ENCODE measurements around the gene LRCH3. TPM values are rescaled to one million over a fixed set of nuclear protein-coding genes. Genes with fewer than 3 reads are reported as not detected.
A peak's percentile ranks its signal among the peaks of the same experiment; 100 is the strongest.

Gene LRCH3
- 10 to 100 TPM; 37.5 to 56.4 (median 52.1) TPM for polyA plus RNA-seq (ENCODE audit: insufficient read depth in 1 of 5, insufficient read length in 5 of 5, low replicate concordance in 1 of 5)
- long read RNA-seq, donor 1, partial matches to known transcripts, result 12 of 14 reads
- long read RNA-seq, donor 1, other reads (novel, unspliced or antisense), result 0 of 14 reads
- long read RNA-seq, donor 2, partial matches to known transcripts, result 134 of 134 reads
- long read RNA-seq, donor 2, other reads (novel, unspliced or antisense), result 0 of 134 reads
- long read RNA-seq, donor 3, partial matches to known transcripts, result 14 of 17 reads
- long read RNA-seq, donor 3, other reads (novel, unspliced or antisense), result 0 of 17 reads
- long read RNA-seq, donor 4, partial matches to known transcripts, result 9 of 12 reads
- long read RNA-seq, donor 4, other reads (novel, unspliced or antisense), result 0 of 12 reads
- long read RNA-seq, donor 5, partial matches to known transcripts, result 409 of 412 reads
- long read RNA-seq, donor 5, other reads (novel, unspliced or antisense), result 0 of 412 reads
- long read RNA-seq, donor 6, partial matches to known transcripts, result 7 of 11 reads
- long read RNA-seq, donor 6, other reads (novel, unspliced or antisense), result 0 of 11 reads
- long read RNA-seq, donor 7, partial matches to known transcripts, result 195 of 198 reads
- long read RNA-seq, donor 7, other reads (novel, unspliced or antisense), result 0 of 198 reads
- long read RNA-seq, donor 8, partial matches to known transcripts, result 0 of 1 reads
- long read RNA-seq, donor 8, other reads (novel, unspliced or antisense), result 0 of 1 reads

- peak; percentile 83 to 85 for DNase-seq
These were observed at the start of gene LRCH3 for GRCh38 chr3:197791113-197791891. TSS of gene LRCH3 (plus strand) at chr3:197791254. CDS start at chr3:197791279, 25 bp downstream.

DNA sequence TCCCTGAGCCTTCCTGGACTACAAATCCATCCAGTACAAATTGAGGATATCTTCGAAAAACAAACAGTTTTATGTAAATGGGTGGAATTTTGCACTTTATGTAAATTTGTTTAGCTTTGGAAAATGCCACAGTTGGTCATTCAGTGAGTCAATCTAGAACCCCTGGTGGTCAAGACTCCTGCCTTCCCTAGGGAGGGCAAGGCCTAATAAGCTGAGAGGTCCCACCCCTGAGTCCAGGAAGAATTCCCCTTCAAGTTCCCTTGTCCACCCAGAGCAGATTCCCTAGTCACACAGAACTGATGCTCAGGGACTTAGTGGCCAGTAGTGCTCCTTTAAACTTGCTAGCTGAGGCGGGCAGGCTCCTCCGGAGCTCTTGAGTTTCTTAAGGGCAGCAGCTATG is 48.3 kb upstream of the LRCH3 start:
- no peak for DNase-seq

DNA sequence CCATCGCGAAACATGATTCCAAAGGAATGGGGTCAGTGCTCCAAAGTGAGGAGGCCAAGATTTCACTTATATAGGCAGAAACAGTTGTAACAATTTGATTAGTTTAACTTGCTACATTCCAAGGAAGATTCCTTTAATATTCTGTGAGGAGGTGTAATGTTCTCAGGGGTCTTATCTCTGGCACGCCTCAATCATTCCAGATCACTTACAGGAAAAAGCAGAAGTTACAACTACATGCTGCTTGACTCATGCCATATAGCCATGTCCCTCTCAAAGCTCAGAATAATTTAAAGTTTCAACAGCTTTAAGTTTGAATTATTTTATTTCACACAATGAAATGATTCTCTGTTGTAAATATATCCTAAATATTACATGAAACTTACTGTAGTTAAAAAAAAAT is 44.8 kb upstream of the LRCH3 start:
- no peak for DNase-seq

DNA sequence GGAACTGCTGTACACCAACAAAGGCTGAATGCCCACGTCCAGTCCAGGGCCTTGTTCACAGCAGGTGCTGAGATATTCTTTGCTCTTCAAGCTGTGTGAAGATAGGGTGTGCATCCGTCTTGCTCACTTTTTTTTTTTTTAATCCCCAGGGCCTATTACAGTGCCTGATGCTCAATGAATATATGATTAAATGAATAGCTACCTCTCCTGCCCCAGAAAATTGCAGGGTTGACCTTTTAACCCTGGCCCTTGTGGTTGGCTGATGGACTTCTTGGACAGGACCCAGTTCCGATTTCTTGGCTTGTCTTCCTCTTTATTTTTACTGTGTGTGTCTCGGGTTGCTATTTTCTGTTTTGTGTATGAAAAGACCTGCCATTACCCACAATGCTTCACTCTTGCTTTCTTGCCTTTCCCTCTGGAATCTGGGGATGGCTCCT is 44.2 kb upstream of the LRCH3 start:
- no peak for DNase-seq

DNA sequence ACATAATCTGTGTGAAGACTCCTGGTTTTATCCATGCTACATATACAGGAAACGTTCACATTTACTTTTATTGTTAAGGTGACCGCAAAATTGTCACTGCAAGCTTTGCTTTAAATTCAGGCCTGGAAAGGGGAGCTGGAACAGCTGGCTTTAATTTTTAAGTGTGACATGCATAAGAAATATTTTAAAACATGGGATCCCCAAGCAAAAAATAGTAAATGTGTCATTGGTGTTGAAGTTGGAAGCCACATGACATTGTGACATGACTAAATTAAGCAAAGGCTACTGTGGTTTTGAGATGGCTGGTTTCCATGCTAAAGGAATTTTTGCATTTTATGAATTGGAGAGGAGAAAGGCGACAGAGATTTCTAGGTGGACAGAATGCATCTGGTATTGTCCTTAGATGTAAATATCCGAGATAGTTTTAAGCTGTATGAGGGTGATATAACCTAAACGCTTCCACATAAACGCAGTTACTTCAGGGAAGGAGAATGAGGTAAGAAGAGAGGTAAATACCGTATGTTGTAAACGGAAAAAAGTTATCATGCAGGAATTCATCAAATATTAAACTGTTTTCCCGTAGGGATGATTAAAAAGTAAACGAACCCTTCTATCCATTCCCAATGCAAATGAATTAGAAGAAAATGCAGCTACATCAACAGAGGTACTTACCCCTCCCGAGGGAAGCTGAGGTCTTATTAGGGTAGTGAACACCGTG is 42.3 kb upstream of the LRCH3 start:
- DNase-seq, result no peak

DNA sequence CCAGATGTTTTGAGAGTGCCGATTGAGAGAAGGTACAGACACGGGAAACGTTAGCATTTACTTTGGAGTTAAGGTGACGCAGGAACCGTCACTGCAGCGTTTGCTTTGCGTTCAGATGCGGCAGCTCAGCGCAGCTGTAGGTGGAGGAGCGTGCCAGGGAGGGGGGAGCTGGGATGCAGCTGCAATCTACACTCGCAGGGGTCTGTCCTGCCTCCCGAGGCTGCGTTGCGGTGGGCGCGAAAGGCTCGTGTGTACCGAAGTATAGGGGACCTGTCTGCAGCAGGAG is 41.8 kb upstream of the LRCH3 start:
- no peak for DNase-seq

DNA sequence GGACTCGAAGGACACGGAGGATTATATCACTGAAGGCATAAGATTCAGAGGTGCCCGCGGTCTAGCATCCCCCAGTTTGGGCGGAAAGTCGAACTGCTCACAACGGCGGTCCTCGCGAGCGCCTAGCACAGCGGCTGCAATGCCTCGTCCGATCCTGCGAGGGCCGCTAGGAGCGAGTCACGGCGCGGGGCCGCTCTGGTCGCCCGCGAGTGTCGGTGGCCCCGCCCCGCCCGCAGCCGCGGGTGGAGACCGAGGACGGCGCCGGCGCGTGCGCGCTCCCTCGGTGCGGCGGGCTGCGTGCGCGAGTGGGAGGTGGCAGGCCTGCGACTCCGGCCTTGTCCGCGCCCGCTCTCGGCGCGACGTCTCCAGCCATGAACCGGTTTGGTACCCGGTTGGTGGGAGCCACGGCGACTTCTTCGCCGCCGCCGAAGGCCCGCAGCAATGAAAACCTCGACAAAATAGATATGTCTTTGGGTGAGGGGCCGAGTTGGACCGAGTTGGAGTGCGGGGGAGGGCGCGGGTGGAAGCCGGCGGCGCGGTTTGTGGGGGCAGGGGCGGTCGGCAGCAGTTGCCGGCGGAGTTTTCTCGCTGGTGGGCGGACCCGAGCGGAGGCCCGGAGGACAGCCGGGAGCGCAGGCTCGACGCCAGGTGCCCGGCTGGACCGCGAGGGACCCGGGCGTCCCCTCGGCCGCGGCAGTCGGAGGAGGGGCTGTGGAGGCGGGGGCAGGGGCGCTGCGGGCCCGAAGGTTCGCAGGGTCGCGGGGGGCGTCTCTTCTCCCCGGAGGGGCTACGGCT is 41.3 kb upstream of the LRCH3 start, which contains the start of gene FYTTD1:
Gene FYTTD1 (plus strand): TSS at position 283 of the 795 bp plus-strand sequence. CDS start 89 bp downstream, at position 372.
- DNase-seq, result peak; percentile 84 to 86

GRCh38 chr3:197750396-197750831 is 40.6 kb upstream of the LRCH3 start:
- peak; percentile 50 to 51 for DNase-seq

DNA sequence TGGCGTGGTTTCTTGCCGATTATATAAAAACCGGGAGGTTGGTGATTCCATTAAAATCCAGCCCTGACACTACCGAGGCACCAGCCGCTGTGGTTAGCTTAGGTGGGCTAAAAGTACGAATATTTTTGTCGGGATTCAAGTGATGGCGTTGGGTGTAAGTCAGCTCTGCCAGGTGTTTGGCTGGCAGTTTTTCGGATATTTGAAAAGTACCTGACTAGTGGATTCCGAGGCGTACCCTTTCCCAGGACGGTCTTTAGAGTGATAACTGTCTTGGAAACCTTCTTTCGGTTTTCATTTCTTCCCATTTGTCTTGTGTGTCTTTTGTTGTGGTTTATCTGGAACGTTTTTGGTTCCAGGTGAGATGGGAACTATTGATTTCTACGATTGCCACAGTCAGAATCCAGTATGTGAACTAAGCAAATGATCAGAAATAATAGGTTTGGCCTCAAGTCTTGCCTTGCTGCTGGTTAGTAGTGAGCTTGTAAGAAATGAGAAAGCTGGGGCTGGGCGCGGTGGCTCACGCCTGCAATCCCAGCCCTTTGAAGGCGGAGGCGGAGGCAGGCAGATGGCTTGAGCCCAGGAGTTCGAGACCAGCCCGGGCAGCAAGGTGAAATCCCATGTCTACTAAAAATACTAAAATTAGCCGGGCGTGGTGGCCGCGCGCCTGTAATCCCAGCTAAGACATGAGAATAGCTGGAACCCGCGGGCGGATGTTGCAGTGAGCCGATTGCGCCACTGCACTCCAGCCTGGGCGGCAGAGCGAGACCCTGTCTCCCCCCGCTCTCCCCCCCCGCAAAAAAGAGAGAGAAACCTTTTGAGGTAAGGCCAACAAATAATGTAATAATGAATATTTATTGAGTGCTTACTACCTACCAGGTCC is 40.0 kb upstream of the LRCH3 start:
- peak; percentile 7 to 16 for DNase-seq

- DNase-seq, result no peak
These were observed 38.9 kb upstream of the LRCH3 start for GRCh38 chr3:197752107-197752506.

DNA sequence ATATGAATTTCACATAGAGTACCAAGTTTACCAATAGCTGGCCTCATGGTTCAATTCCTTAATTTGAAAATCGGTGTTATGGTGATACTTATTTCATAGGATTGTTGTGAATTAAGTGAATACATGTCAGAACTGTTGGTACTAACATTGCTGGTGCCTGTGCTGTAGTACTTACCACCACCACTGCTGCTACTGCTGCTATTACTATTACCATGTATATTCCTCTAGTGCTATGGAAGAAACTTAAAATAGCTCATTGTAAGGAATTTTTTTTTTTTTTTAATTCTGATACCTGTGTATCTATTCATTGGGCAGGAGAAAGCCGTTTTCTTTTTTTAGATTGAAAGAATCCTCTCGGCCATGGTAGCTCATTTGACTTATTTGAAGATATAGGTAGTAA is 37.8 kb upstream of the LRCH3 start:
- no peak for DNase-seq

DNA sequence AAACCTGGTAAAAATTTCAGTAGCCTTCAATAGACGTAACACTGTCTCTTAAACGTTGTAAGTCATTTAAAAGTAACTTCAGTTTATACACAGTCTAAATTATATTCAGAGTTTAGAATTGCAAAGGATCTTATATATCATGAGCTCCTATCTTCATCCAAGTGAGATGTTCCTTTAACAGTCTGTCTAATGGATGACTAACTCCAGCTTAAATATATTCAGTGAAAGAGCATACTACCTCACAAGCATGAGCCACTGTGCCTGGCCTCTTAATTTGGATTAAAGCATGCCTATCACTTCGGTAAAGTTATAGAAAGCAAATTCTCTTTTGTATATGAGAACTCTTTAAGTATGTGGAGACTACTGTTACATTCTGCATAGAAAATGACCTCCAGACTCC is 34.4 kb upstream of the LRCH3 start:
- no peak for DNase-seq

GRCh38 chr3:197758512-197758911 is 32.5 kb upstream of the LRCH3 start:
- DNase-seq, result no peak

- DNase-seq, result no peak
These were observed 29.3 kb upstream of the LRCH3 start for GRCh38 chr3:197761784-197762183.

GRCh38 chr3:197775317-197775716 is 15.7 kb upstream of the LRCH3 start:
- no peak for DNase-seq

DNA sequence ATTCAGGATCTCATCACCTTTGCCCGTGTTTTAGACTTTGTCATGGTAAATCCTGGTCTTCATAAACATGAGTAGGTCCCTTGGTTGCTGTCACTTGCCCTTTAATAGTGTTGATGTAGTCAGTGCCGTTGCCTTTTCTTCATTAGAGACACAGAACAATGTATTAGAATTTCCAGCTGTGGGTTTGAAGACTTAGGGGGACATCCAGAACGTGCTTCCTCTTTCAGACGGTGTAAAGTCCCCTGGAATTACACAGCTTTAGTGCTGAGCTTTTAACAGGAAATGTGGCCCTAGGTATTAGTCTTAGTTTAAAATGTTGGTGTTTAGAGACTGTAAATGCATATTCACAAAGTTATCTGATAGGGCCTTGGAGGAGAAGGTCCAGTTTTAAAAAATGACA is 8.8 kb upstream of the LRCH3 start:
- no peak for DNase-seq

DNA sequence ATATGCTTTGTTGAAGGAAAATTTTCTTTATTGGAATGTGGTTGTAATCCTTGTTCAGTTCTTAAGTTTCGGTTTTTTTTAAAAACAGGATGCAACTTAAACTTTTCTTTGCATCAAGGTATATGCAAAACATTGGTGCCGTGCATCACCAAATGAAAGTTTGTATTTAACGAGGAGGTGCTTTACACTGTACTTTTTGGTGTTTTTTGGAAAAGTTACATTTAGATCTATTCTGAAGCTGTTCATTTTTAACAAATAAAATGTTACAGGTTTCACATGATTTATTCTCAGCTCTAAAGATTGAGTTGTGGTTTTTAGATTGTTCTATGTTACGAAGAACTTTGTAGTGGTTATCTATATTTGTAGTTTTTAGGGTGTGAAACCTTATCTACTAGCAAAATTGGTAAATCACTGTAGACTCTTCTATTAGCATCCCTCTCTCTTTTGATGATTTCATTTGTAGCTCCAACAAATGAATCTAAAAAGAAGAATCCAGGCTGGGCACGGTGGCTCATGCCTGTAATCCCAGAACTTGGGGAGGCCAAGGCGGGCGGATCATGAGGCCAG is 7.0 kb upstream of the LRCH3 start:
- DNase-seq, result no peak

- no peak for DNase-seq
These were observed 3.6 kb upstream of the LRCH3 start for GRCh38 chr3:197787412-197787811.

GRCh38 chr3:197789309-197789708 is 1.7 kb upstream of the LRCH3 start:
- DNase-seq, result no peak
